ENCODE results near the gene NCOR1.

GRCh38 chr17:16254773-16255400 is 39.6 kb upstream of the NCOR1 start:
- no peak for TF ChIP-seq ARNTL (CRISPR knock-in tag; IDR thresholded peaks at IDR 0.05; ENCODE audit: borderline replicate concordance, low read depth)
- no peak for TF ChIP-seq BACH2 (CRISPR knock-in tag; IDR thresholded peaks at IDR 0.05; ENCODE audit: borderline replicate concordance)
- no peak for TF ChIP-seq ESRRG (CRISPR knock-in tag; IDR thresholded peaks at IDR 0.05)
- no peak for TF ChIP-seq POU6F1 (CRISPR knock-in tag; IDR thresholded peaks at IDR 0.05; ENCODE audit: borderline replicate concordance, low read depth)
- no peak for TF ChIP-seq ISL1 (CRISPR knock-in tag; IDR thresholded peaks at IDR 0.05)
- TF ChIP-seq CREB5 (CRISPR knock-in tag; IDR thresholded peaks at IDR 0.05; ENCODE audit: low read depth), result no peak
- TF ChIP-seq ZNF8 (CRISPR knock-in tag; IDR thresholded peaks at IDR 0.05), result no peak

Data from SK-N-SH treated with all-trans-retinoic acid at 6 μM for 48 hours (cell line).